Skeletal muscle tissue (tissue), 4 donors: ENCODE measurements around the gene SHH. TPM values are rescaled to one million over a fixed set of nuclear protein-coding genes. Genes with fewer than 3 reads are reported as not detected.

Source experiments
- H3K27ac ChIP-seq: one replicate; pipeline ENCODE4 v1.7.0; 2013; ENCODE audit warnings: mild to moderate bottlenecking, low read depth, low read length, inconsistent platforms
- H3K27me3 ChIP-seq, 3 donors: one replicate each; pipeline ENCODE4 v1.7.0; 2013; ENCODE audit warnings: low read length in 3 of 3; ENCODE audit not compliant: control insufficient read depth in 3 of 3, insufficient read depth in 3 of 3
- H3K36me3 ChIP-seq, 3 donors: one replicate each; pipeline ENCODE4 v1.7.0; 2013; ENCODE audit warnings: low read length in 3 of 3; ENCODE audit not compliant: control insufficient read depth in 3 of 3, insufficient read depth in 3 of 3
- H3K4me1 ChIP-seq, 3 donors: one replicate each; pipeline ENCODE4 v1.7.0; 2013; ENCODE audit warnings: low read length in 3 of 3, mild to moderate bottlenecking in 3 of 3; ENCODE audit not compliant: control insufficient read depth in 3 of 3, insufficient read depth in 3 of 3
- H3K4me3 ChIP-seq, 3 donors: one replicate each; pipeline ENCODE4 v1.7.0; 2013; ENCODE audit warnings: low read length in 3 of 3
- H3K9ac ChIP-seq, 3 donors: one replicate each; pipeline ENCODE4 v1.7.0; 2013; ENCODE audit warnings: low read length in 3 of 3, mild to moderate bottlenecking in 3 of 3, moderate library complexity in 2 of 3, low read depth in 1 of 3
- H3K9me3 ChIP-seq, 3 donors: one replicate each; pipeline ENCODE4 v1.7.0; 2013; ENCODE audit warnings: low read length in 3 of 3; ENCODE audit not compliant: control insufficient read depth in 3 of 3
- total RNA-seq: library from RNA; depleted of rRNA; stranded (reverse); fragments of >200 nt; gene quantifications from one replicate; pipeline ENCODE4 v1.2.3, GENCODE V29; 2014
- donor health status: Osteomylitis.

The SHH gene
- total RNA-seq, 1 donor from 2014 or later, result not detected

GRCh38 chr7:155794196-155794595 lies 18.1 kb downstream of the SHH start:
- Histone ChIP-seq H3K9me3 (no peaks in the 10 kb centered on the region), H3K4me3 (no peak overlapping the region), H3K36me3 (no peaks in the 10 kb centered on the region), H3K9ac (no peak overlapping the region), H3K27ac (no peak overlapping the region), H3K27me3 (peaks cover 24 to 35% (median 27%) of the 10 kb centered on the region in 3 donors), H3K4me1 (peaks cover 0 to 3% (median 0%) of the 10 kb centered on the region in 3 donors)

GRCh38 chr7:155793720-155794119 lies 18.5 kb downstream of the SHH start:
- Histone ChIP-seq H3K27me3 (peaks cover 25 to 35% (median 28%) of the 10 kb centered on the region in 3 donors), H3K9ac (no peak overlapping the region), H3K4me3 (no peak overlapping the region), H3K9me3 (no peaks in the 10 kb centered on the region), H3K27ac (no peak overlapping the region), H3K36me3 (no peaks in the 10 kb centered on the region), H3K4me1 (peaks cover 0 to 3% (median 0%) of the 10 kb centered on the region in 3 donors)

- peaks cover 26 to 35% (median 29%) of the 10 kb centered on the region in 3 donors for H3K27me3 ChIP-seq
Measured at GRCh38 chr7:155792999-155793560, 19.2 kb downstream of the SHH start.

GRCh38 chr7:155792315-155792960 lies 19.8 kb downstream of the SHH start:
- Histone ChIP-seq H3K4me3 (no peak overlapping the region), H3K9me3 (no peaks in the 10 kb centered on the region), H3K4me1 (peaks cover 0 to 3% (median 0%) of the 10 kb centered on the region in 3 donors), H3K36me3 (no peaks in the 10 kb centered on the region), H3K27me3 (peaks cover 21 to 33% (median 29%) of the 10 kb centered on the region in 3 donors), H3K9ac (no peak overlapping the region), H3K27ac (no peak overlapping the region)

More at GRCh38 chr7:155792999-155793560, 19.2 kb downstream of the SHH start:
- no peak overlapping the region for H3K9ac ChIP-seq
- no peaks in the 10 kb centered on the region for H3K9me3 ChIP-seq
- H3K4me3 ChIP-seq, result no peak overlapping the region
- H3K36me3 ChIP-seq, result no peaks in the 10 kb centered on the region
- H3K27ac ChIP-seq, result no peak overlapping the region
- H3K4me1 ChIP-seq, result peaks cover 0 to 3% (median 0%) of the 10 kb centered on the region in 3 donors

GRCh38 chr7:155791836-155792235 lies 20.4 kb downstream of the SHH start:
- H3K36me3 ChIP-seq, result no peaks in the 10 kb centered on the region
- H3K27ac ChIP-seq, result no peak overlapping the region
- peaks cover 0 to 2% (median 0%) of the 10 kb centered on the region in 3 donors for H3K4me1 ChIP-seq
- no peak overlapping the region for H3K4me3 ChIP-seq
- peaks cover 22 to 35% (median 28%) of the 10 kb centered on the region in 3 donors for H3K27me3 ChIP-seq
- H3K9me3 ChIP-seq, result no peaks in the 10 kb centered on the region
- H3K9ac ChIP-seq, result no peak overlapping the region

GRCh38 chr7:155791214-155791737 lies 21.0 kb downstream of the SHH start:
- no peaks in the 10 kb centered on the region for H3K9me3 ChIP-seq
- no peaks in the 10 kb centered on the region for H3K36me3 ChIP-seq
- no peak overlapping the region for H3K4me3 ChIP-seq
- H3K4me1 ChIP-seq, result no peaks in the 10 kb centered on the region
- no peak overlapping the region for H3K27ac ChIP-seq
- H3K9ac ChIP-seq, result no peak overlapping the region
- peaks cover 17 to 31% (median 22%) of the 10 kb centered on the region in 3 donors for H3K27me3 ChIP-seq

GRCh38 chr7:155790666-155791065 lies 21.6 kb downstream of the SHH start:
- H3K36me3 ChIP-seq, result no peaks in the 10 kb centered on the region
- H3K9me3 ChIP-seq, result no peaks in the 10 kb centered on the region
- peaks cover 12 to 25% (median 16%) of the 10 kb centered on the region in 3 donors for H3K27me3 ChIP-seq
- H3K4me3 ChIP-seq, result no peak overlapping the region
- H3K4me1 ChIP-seq, result no peaks in the 10 kb centered on the region
- no peak overlapping the region for H3K9ac ChIP-seq
- no peak overlapping the region for H3K27ac ChIP-seq

GRCh38 chr7:155789001-155789725 lies 23.1 kb downstream of the SHH start:
- H3K27ac ChIP-seq, result no peak overlapping the region
- H3K36me3 ChIP-seq, result peaks cover 0 to 2% (median 0%) of the 10 kb centered on the region in 3 donors

GRCh38 chr7:155788616-155789000 lies 23.7 kb downstream of the SHH start:
- H3K36me3 ChIP-seq, result peaks cover 0 to 5% (median 0%) of the 10 kb centered on the region in 3 donors
- H3K4me3 ChIP-seq, result no peak overlapping the region
- H3K9me3 ChIP-seq, result no peaks in the 10 kb centered on the region
- peaks cover 7 to 16% (median 11%) of the 10 kb centered on the region in 3 donors for H3K27me3 ChIP-seq
- H3K9ac ChIP-seq, result no peak overlapping the region
- no peaks in the 10 kb centered on the region for H3K4me1 ChIP-seq
- H3K27ac ChIP-seq, result no peak overlapping the region

More at GRCh38 chr7:155789001-155789725, 23.1 kb downstream of the SHH start:
- H3K27me3 ChIP-seq, result peaks cover 7 to 20% (median 11%) of the 10 kb centered on the region in 3 donors
- no peaks in the 10 kb centered on the region for H3K4me1 ChIP-seq
- H3K9me3 ChIP-seq, result no peaks in the 10 kb centered on the region
- H3K4me3 ChIP-seq, result no peak overlapping the region
- no peak overlapping the region for H3K9ac ChIP-seq
